GM23338 (cell line): Measurements from ENCODE around the gene MRGPRF.

Source experiments
- CTCF ChIP-seq, 2 experiments: fragments of 200-600 bp in 1 of 2; sonication (generic) in 1 of 2; conservative IDR thresholded peaks; 2 replicates each; pipeline versions ENCODE4 v1.5.1 to v1.6.1; 2016 to 2017; ENCODE audit warnings: antibody characterized with exemption in 2 of 2, low read depth in 2 of 2, mild to moderate bottlenecking in 2 of 2, moderate library complexity in 1 of 2
- ETS1 ChIP-seq: IDR thresholded peaks from 2 replicates; pipeline ENCODE4 v1.6.1; 2016; ENCODE audit warnings: antibody characterized with exemption
- EZH2 ChIP-seq: fragments of 200-600 bp; sonication (generic); IDR thresholded peaks from one replicate; pipeline ENCODE4 v1.8.0; 2017; ENCODE audit warnings: antibody characterized with exemption, mild to moderate bottlenecking, low read depth; ENCODE audit not compliant: unreplicated experiment
- EZH2phosphoT487 ChIP-seq: fragments of 200-600 bp; sonication (generic); IDR thresholded peaks from one replicate; pipeline ENCODE4 v1.8.1; 2018; ENCODE audit warnings: antibody characterized with exemption; ENCODE audit not compliant: unreplicated experiment
- POLR2AphosphoS5 ChIP-seq: IDR thresholded peaks from 2 replicates; pipeline ENCODE4 v1.6.1; 2016; ENCODE audit warnings: antibody characterized with exemption, low read depth

- no peak for TF ChIP-seq ETS1
- no peak for TF ChIP-seq CTCF (conservative IDR thresholded peaks at IDR 0.05; ENCODE audit: low read depth in 2 of 2)
- no peak for TF ChIP-seq POLR2AphosphoS5
- TF ChIP-seq EZH2, result no peak
- no peak for TF ChIP-seq EZH2phosphoT487
Measured at GRCh38 chr11:69022260-69022659, 9.2 kb upstream of the MRGPRF start.
